DOHH2 (cell line): ENCODE data around the gene GREB1.

ENCODE experiments used
- H3F3A ChIP-seq: fragments of 200-600 bp; sonication (generic), shearing (Covaris generic); 2 replicates; pipeline ENCODE4 v1.6.0; 2016; ENCODE audit warnings: antibody characterized with exemption, mild to moderate bottlenecking; ENCODE audit not compliant: control insufficient read depth, insufficient read depth
- H3K27ac ChIP-seq: fragments of 200-600 bp; sonication (generic); 2 replicates; pipeline ENCODE4 v1.5.1; 2014; ENCODE audit warnings: low read depth, mild to moderate bottlenecking, low read length, moderate library complexity
- H3K27me3 ChIP-seq: fragments of 200-600 bp; sonication (generic); 2 replicates; pipeline ENCODE4 v1.6.1; 2014; ENCODE audit warnings: mild to moderate bottlenecking, low read length, mixed read lengths; ENCODE audit not compliant: control insufficient read depth
- H3K36me3 ChIP-seq: fragments of 200-600 bp; sonication (generic); 2 replicates; pipeline ENCODE4 v1.6.1; 2014; ENCODE audit warnings: mild to moderate bottlenecking, low read length, moderate library complexity, mixed read lengths; ENCODE audit not compliant: control insufficient read depth
- H3K4me1 ChIP-seq: fragments of 200-600 bp; sonication (generic); 2 replicates; pipeline ENCODE4 v1.6.1; 2014; ENCODE audit warnings: mild to moderate bottlenecking, low read length, mixed read lengths; ENCODE audit not compliant: control insufficient read depth
- H3K4me2 ChIP-seq: fragments of 200-600 bp; sonication (generic); 2 replicates; pipeline ENCODE4 v1.6.0; 2014; ENCODE audit warnings: mild to moderate bottlenecking, low read length, moderate library complexity
- H3K4me3 ChIP-seq: fragments of 200-600 bp; sonication (generic); 2 replicates; pipeline ENCODE4 v1.5.1; 2014; ENCODE audit warnings: mild to moderate bottlenecking, low read length, mixed read lengths
- H3K79me2 ChIP-seq: fragments of 200-600 bp; sonication (generic); 2 replicates; pipeline ENCODE4 v1.6.1; 2014; ENCODE audit warnings: mild to moderate bottlenecking, low read length, mixed read lengths; ENCODE audit not compliant: control insufficient read depth
- H3K9me2 ChIP-seq: fragments of 200-600 bp; sonication (generic); replicated peaks from 2 replicates; pipeline ENCODE4 v1.6.1; 2014; ENCODE audit warnings: mild to moderate bottlenecking, low read length, mixed read lengths; ENCODE audit not compliant: control insufficient read depth
- H3K9me3 ChIP-seq: fragments of 200-600 bp; sonication (generic); 2 replicates; pipeline ENCODE4 v1.6.1; 2014; ENCODE audit warnings: antibody characterized with exemption, low read length, mixed read lengths; ENCODE audit not compliant: control insufficient read depth, insufficient read depth
- H4K20me1 ChIP-seq: fragments of 200-600 bp; sonication (generic); 2 replicates; pipeline ENCODE4 v1.6.0; 2014; ENCODE audit warnings: low read depth, mild to moderate bottlenecking, antibody characterized with exemption, low read length, moderate library complexity; ENCODE audit not compliant: control insufficient read depth, insufficient read depth
- EZH2phosphoT487 ChIP-seq: fragments of 200-600 bp; sonication (generic); IDR thresholded peaks from 2 replicates; pipeline ENCODE4 v1.6.1; 2017; ENCODE audit warnings: borderline replicate concordance, mild to moderate bottlenecking, antibody characterized with exemption, low read length, moderate library complexity, mixed read lengths
- TF ChIP-seq, protein P1 (sequence below): fragments of 200-600 bp; sonication (generic); IDR thresholded peaks from one replicate; pipeline ENCODE4 v1.5.1; 2014; ENCODE audit warnings: antibody characterized with exemption, mild to moderate bottlenecking, low read depth, low read length; ENCODE audit not compliant: poor library complexity, severe bottlenecking

Gene GREB1

DNA sequence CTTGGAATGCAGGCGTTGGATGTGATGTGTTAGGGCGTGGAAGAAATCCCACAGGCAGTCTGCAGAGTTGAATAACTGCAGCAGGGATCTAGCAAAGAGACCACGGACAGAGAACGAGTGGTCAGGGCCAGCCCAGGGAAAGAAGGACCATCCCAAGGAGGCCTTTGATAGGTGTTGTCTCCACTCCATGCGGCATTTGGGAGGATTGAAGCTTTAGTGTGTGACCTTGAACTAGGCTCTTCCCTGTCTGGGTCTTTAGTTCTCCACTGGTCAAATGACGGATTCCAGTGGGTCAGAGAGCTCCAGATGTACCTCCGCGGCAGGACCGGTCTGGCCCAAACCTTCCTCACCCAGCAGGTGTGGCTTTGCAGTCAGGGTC is 18.4 kb downstream of the GREB1 start:
- Histone ChIP-seq H3K4me1 (no peaks in the 10 kb centered on the region), H4K20me1 (no peaks in the 10 kb centered on the region; the same call in 1 of the 2 replicates), H3K9me2 (no peaks in the 10 kb centered on the region), H3K79me2 (no peaks in the 10 kb centered on the region), H3F3A (no peaks in the 10 kb centered on the region), H3K27me3 (peaks cover 30% of the 10 kb centered on the region), H3K27ac (no peak overlapping the region), H3K36me3 (no peaks in the 10 kb centered on the region), H3K9me3 (no peaks in the 10 kb centered on the region), H3K4me3 (no peak overlapping the region), H3K4me2 (no peak overlapping the region)
- no peak for TF ChIP-seq EZH2phosphoT487
- TF ChIP-seq, protein P1, sequence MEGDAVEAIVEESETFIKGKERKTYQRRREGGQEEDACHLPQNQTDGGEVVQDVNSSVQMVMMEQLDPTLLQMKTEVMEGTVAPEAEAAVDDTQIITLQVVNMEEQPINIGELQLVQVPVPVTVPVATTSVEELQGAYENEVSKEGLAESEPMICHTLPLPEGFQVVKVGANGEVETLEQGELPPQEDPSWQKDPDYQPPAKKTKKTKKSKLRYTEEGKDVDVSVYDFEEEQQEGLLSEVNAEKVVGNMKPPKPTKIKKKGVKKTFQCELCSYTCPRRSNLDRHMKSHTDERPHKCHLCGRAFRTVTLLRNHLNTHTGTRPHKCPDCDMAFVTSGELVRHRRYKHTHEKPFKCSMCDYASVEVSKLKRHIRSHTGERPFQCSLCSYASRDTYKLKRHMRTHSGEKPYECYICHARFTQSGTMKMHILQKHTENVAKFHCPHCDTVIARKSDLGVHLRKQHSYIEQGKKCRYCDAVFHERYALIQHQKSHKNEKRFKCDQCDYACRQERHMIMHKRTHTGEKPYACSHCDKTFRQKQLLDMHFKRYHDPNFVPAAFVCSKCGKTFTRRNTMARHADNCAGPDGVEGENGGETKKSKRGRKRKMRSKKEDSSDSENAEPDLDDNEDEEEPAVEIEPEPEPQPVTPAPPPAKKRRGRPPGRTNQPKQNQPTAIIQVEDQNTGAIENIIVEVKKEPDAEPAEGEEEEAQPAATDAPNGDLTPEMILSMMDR, result no peak

DNA sequence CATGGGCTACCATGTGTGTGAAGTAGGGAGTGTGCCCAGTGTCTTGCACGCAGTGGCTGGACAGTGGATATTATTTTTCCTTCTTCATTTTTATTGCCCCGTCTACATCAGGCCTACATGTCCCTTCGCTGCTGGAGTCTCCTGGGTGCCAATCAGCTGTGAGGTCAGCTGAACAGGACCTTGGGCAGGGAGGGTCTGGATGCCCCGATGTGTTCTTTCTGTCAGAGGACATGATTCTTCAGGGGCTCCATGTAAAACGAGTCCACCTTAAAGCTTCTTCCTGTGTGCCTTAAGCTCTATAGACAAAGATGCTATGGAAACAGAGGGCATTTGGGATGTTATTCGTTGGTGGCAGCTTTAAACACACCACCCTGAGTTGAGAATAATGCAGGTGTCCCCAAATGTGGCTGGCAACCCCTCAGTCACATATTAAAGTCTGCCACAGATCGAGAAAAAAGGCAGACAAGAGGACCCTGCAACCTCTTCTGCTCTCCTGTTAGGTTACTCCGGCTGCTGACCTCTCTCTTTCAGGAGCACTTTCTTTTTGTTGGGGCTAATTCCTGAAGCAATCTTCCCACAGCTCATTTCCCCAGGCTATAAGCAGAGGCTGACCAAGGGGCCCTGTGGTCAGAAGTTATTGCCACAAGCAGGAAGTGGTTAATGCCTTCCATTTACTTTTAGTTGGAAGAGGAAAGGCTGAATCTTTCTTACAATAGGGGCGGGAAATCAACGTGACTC is 20.0 kb downstream of the GREB1 start:
- H3K9me3 ChIP-seq, result no peaks in the 10 kb centered on the region
- H3K4me1 ChIP-seq, result no peaks in the 10 kb centered on the region

GRCh38 chr2:11554399-11554716 is 20.5 kb downstream of the GREB1 start:
- H3K4me2 ChIP-seq, result no peak overlapping the region
- no peaks in the 10 kb centered on the region for H3K9me3 ChIP-seq
- no peak overlapping the region for H3K4me3 ChIP-seq
- H3K27ac ChIP-seq, result no peak overlapping the region
- H3F3A ChIP-seq, result no peaks in the 10 kb centered on the region
- H3K36me3 ChIP-seq, result no peaks in the 10 kb centered on the region
- H3K79me2 ChIP-seq, result no peaks in the 10 kb centered on the region
- H3K4me1 ChIP-seq, result no peaks in the 10 kb centered on the region
- no peaks in the 10 kb centered on the region; the same call in 1 of the 2 replicates for H4K20me1 ChIP-seq
- no peaks in the 10 kb centered on the region for H3K9me2 ChIP-seq
- TF ChIP-seq EZH2phosphoT487, result no peak
- TF ChIP-seq, protein P1, result no peak
- peaks cover 36% of the 10 kb centered on the region for H3K27me3 ChIP-seq

More for the DNA sequence above, 20.0 kb downstream of the GREB1 start:
- peaks cover 36% of the 10 kb centered on the region for H3K27me3 ChIP-seq
- H3K79me2 ChIP-seq, result no peaks in the 10 kb centered on the region
- H4K20me1 ChIP-seq, result no peaks in the 10 kb centered on the region; the same call in 1 of the 2 replicates
- H3F3A ChIP-seq, result no peaks in the 10 kb centered on the region
- no peaks in the 10 kb centered on the region for H3K36me3 ChIP-seq
- no peaks in the 10 kb centered on the region for H3K9me2 ChIP-seq
- no peak overlapping the region for H3K4me3 ChIP-seq
- H3K4me2 ChIP-seq, result no peak overlapping the region
- TF ChIP-seq, protein P1, result no peak
- no peak for TF ChIP-seq EZH2phosphoT487
- no peak overlapping the region for H3K27ac ChIP-seq
